Ishikawa (cell line): ENCODE results near the gene SPAG9.

Experiments
- CEBPB ChIP-seq: IDR thresholded peaks from 2 replicates; pipeline ENCODE4 v1.6.1; 2012
- CREB1 ChIP-seq: IDR thresholded peaks from 2 replicates; pipeline ENCODE4 v1.6.1; 2012; ENCODE audit warnings: low read depth
- EGR1 ChIP-seq: IDR thresholded peaks from 2 replicates; pipeline ENCODE4 v1.6.1; 2012
- EP300 ChIP-seq: IDR thresholded peaks from 2 replicates; pipeline ENCODE4 v1.6.1; 2012; ENCODE audit warnings: borderline replicate concordance
- FOXM1 ChIP-seq: IDR thresholded peaks from 2 replicates; pipeline ENCODE4 v1.6.1; 2012; ENCODE audit warnings: low read depth, borderline replicate concordance
- NFIC ChIP-seq: IDR thresholded peaks from 2 replicates; pipeline ENCODE4 v1.6.1; 2012
- RAD21 ChIP-seq: IDR thresholded peaks from 2 replicates; pipeline ENCODE4 v1.6.1; 2012; ENCODE audit warnings: low read depth
- REST ChIP-seq: IDR thresholded peaks from 2 replicates; pipeline ENCODE4 v1.6.1; 2012; ENCODE audit warnings: low read depth, mild to moderate bottlenecking
- TAF1 ChIP-seq: IDR thresholded peaks from 2 replicates; pipeline ENCODE4 v1.6.1; 2012; ENCODE audit warnings: low read depth, mild to moderate bottlenecking
- TCF12 ChIP-seq: IDR thresholded peaks from 2 replicates; pipeline ENCODE4 v1.6.1; 2012; ENCODE audit warnings: low read depth
- TEAD4 ChIP-seq: IDR thresholded peaks from 2 replicates; pipeline ENCODE4 v1.6.1; 2012
- USF1 ChIP-seq: IDR thresholded peaks from 2 replicates; pipeline ENCODE4 v1.6.1; 2012
- YY1 ChIP-seq: IDR thresholded peaks from 2 replicates; pipeline ENCODE4 v1.6.1; 2012; ENCODE audit warnings: low read depth
- ZBTB7A ChIP-seq: IDR thresholded peaks from 2 replicates; pipeline ENCODE4 v1.6.1; 2012; ENCODE audit warnings: low read depth
- TF ChIP-seq, protein P1 (sequence below): IDR thresholded peaks from 2 replicates; pipeline ENCODE4 v1.6.1; 2012

Gene SPAG9

DNA sequence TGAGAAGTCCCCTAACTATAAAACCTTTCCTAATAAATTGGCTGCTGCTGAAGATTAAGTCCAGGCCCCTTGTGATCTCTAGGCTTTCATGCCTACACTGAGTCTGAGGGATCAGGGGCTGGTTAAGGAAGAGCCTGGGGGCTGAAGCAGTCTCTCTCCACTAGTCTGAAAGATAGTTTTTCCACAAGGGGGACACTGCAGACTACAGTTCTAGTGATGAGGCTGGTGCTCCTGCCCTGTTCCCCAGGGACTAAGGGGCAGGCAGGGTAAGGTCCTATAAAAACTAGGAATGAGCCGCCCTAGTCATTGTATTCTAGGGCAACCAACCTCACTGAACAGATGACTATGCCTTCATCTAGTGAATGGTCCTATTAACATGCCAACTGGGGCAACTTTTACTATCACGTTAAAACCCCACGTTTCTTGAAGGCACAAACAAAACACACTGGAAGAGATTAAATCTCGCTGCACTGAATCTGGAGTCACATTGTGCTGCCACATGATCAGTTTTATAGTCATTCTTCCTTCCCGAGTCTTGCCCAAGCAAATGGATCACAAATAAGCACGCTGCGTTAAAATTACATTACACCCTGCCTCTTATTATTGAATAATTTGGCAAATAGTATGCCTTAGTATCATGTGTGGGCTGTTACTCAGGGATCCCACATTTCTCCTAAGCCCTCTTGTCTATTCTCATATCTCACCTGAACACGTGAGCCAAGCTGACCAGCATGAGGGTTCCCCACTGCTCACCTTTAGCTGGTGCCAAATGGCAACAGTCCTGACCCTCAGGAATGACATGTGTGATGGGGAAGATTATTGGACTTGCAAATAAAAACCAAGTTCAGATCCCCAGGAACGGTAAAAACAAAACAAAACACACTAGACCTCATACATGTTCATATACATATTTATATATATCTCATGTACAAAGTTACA lies 159.1 kb downstream of the SPAG9 start:
- TF ChIP-seq CREB1 (no peak), EGR1 (no peak), EP300 (no peak), NFIC (no peak), FOXM1 (no peak), ZBTB7A (no peak), RAD21 (no peak), TCF12 (no peak)
- TF ChIP-seq, protein P1, sequence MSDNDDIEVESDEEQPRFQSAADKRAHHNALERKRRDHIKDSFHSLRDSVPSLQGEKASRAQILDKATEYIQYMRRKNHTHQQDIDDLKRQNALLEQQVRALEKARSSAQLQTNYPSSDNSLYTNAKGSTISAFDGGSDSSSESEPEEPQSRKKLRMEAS: no peak

DNA sequence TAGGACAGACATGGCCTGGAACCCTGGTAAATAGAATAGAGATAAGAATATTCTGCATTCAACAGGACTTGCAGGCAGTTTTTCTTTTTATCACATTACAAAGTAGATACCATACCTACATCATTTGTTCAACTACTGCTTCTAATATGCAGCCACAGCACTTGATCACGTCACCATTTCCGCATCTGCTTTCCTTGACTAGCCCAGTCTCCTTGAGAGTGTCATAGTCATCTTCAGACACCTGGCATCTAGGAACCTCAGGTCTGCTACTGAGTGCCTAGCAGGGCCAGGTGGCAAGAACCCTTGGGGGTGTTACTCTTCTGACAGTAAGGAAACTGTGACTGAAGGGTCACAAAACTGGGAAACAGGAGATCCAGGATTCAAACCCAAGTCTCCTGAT lies 161.3 kb downstream of the SPAG9 start:
- TF ChIP-seq TCF12 (no peak), EGR1 (no peak), RAD21 (no peak), REST (no peak), NFIC (no peak), TEAD4 (no peak), USF1 (no peak), FOXM1 (no peak), YY1 (no peak), ZBTB7A (no peak), TAF1 (no peak), EP300 (no peak), CREB1 (no peak), CEBPB (no peak)
- TF ChIP-seq, protein P1: no peak

DNA sequence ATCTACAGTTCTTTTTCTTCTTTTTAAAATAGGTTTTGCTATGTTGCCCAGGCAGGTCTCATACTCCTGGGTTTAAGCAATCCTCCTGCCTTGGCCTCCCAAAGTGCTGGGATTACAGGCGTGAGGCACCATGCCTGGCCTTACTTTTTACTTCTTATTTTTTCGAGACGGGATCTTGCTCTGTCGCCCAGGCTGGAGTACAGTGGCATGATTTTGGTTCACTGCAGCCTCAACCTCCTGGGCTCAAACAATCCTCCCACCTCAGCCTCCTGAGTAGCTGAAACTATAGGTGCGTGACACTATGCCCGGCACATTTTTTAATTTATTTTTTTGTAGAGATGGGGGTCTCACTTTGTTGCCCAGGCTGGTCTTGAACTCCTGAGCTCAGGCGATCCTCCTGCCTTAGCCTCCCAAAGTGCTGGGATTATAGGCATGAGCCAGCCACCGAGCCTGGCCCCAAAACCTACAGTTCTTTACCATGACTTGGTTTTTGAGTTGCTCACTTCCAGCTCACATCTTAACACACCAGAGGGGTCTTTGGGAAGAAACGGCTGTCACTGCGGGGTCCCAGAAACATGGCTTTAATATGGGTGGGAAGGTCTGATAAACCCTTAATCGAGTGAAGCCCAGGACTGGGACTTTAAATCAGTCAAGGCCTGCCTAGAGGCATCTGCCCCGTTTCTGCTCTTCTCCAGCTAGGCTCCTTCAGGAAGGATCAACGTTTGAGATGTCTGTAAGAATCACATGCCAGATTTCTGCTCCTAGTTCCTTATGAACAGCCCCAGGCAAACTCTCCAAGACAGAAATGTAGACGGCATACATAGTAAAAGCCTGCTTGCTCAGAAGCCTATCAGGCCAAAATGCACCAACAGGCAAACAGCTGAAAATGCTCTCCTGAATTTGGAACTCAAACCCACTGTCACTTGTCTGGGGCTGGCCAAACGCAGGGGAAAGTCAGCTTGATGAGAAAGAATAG lies 162.8 kb downstream of the SPAG9 start:
- TF ChIP-seq RAD21: no peak
- no peak for TF ChIP-seq CEBPB
- TF ChIP-seq TEAD4: no peak
- TF ChIP-seq FOXM1: no peak
- no peak for TF ChIP-seq YY1
- TF ChIP-seq ZBTB7A: no peak

- TF ChIP-seq RAD21: peak; percentile 77
- peak; percentile 32; the same call in 1 of the 2 replicates for TF ChIP-seq NFIC
- no peak for TF ChIP-seq EGR1
Observed at GRCh38 chr17:50956750-50957523, 163.7 kb downstream of the SPAG9 start.

DNA sequence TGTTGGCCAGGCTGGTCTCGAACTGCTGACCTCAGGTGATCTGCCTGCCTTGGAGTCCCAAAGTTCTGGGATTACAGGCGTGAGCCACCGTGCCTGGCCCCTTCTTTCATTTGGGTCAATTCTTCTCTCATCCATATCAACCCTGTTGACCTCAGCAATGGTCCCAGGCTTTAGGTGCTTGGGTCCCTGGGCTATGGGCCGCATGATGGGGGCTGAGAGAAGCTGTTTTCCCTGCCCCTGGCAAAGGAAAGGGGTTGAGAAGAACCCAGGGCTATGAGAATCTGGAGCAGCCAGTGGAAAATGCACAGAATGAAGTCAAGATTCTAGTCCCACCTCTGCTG lies 164.3 kb downstream of the SPAG9 start:
- TF ChIP-seq FOXM1 (no peak), CEBPB (no peak), YY1 (no peak), TAF1 (no peak), CREB1 (no peak), TEAD4 (no peak), EGR1 (no peak), ZBTB7A (no peak), EP300 (no peak), REST (no peak), TCF12 (no peak), NFIC (no peak), RAD21 (no peak), USF1 (no peak)
- TF ChIP-seq, protein P1: no peak
